AG09319 (cell line): ENCODE results near the gene SIPA1L3.

Experiments
- DNase-seq: peaks from one replicate; pipeline ENCODE4 v3.0.0-alpha.2; 2010; ENCODE audit warnings: low read depth; ENCODE audit errors: extremely low read depth
- TF ChIP-seq, protein P1 (sequence below): IDR thresholded peaks from 2 replicates; pipeline ENCODE4 v1.5.1; 2011; ENCODE audit warnings: low read depth, mild to moderate bottlenecking, inconsistent platforms, low read length, moderate library complexity

SIPA1L3 gene

DNA sequence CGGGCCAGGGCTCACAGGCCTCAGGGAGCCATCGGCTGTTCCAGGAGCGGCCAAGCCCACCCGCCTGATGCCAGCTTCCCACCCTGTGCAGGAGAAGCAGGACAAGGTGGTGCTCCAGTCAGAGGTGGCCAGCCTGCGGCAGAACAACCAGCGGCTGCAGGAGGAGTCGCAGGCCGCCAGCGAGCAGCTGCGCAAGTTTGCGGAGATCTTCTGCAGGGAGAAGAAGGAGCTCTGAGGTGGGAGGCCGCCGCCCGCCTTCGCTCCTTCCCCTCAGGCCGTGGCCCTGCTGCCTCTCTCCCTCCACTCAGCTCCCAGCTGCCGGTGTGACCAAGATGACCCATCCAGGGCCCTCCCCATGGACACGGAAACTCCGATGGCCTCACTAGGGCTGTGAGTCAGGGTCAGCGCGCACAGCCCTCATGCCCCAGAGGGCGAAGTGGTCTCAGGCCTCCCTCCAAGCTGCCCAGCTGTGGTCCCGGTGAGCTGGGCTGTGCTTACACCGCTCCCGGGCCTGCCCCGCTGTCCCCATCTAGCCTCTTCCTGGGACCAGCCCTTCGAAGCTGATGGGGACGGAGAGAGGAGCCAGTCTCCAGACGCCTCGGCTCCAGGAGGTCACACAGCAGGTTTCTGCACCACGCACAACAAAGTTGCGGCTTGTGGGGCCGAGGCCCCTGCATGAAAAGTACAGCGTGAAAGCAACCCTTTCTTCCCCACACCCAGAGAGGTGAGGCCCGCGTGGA is 299.2 kb downstream of the SIPA1L3 start:
- TF ChIP-seq, protein P1, sequence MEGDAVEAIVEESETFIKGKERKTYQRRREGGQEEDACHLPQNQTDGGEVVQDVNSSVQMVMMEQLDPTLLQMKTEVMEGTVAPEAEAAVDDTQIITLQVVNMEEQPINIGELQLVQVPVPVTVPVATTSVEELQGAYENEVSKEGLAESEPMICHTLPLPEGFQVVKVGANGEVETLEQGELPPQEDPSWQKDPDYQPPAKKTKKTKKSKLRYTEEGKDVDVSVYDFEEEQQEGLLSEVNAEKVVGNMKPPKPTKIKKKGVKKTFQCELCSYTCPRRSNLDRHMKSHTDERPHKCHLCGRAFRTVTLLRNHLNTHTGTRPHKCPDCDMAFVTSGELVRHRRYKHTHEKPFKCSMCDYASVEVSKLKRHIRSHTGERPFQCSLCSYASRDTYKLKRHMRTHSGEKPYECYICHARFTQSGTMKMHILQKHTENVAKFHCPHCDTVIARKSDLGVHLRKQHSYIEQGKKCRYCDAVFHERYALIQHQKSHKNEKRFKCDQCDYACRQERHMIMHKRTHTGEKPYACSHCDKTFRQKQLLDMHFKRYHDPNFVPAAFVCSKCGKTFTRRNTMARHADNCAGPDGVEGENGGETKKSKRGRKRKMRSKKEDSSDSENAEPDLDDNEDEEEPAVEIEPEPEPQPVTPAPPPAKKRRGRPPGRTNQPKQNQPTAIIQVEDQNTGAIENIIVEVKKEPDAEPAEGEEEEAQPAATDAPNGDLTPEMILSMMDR, result no peak
- no peak for DNase-seq

DNA sequence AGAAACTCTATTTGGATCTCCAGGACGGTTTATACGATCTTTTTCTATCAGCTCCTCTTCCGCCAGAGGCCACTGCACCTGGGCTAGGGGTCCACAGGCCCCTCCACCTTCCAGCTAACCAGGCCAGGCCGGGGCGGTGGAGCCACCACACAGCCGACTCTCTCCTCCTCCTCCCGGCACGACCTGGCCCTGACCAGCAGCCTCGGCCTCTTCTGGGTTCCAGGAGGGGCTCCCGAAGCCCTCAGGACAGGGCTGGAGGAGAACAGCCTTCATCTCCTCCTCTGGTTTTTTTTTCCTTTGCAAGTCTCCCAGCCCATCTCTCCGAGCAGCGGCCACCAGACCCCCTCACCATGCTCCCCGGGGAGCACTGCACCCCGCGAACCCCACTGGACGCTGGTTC is 299.9 kb downstream of the SIPA1L3 start:
- DNase-seq, result no peak
- TF ChIP-seq, protein P1, result no peak

DNA sequence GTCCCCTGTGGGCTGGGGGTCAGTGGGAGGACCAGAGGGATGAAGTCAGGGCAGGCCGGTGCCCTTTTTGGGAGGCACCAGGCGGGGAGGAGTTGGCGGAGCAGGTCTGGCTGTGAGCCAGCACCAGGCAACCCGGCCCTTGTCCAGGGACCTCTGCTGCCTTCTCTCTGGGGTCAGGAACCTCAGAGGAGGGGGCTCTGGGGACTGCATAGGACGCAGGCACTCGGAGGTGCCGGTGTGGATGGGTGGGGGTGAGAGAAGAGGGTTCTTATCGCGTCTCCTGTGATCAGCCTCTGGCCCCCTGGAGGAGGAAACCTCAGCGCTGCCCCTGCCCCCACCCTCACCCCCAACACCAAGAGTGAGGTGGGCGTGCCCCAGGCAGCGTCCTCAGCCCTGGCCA is 300.5 kb downstream of the SIPA1L3 start:
- no peak for DNase-seq
- TF ChIP-seq, protein P1, result no peak

DNA sequence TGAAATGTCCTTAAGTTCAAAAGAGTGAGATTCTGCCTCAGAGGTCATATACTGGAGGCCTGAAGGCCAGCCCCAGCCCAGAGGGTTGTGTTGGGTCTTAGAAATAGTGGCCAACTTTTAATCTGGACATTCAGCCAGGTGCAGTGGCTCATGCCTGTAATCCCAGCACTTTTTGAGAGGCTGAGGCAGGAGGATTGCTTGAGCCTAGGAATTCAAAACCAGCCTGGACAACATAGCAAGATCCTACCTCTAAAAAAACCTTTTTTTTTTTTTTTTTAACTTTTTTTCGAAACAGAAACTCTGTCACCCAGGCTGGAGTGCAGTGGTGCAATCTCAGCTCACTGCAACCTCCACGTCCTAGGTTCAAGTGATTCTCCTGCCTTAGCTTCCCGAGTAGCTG is 301.6 kb downstream of the SIPA1L3 start:
- no peak for DNase-seq
- TF ChIP-seq, protein P1, result no peak

DNA sequence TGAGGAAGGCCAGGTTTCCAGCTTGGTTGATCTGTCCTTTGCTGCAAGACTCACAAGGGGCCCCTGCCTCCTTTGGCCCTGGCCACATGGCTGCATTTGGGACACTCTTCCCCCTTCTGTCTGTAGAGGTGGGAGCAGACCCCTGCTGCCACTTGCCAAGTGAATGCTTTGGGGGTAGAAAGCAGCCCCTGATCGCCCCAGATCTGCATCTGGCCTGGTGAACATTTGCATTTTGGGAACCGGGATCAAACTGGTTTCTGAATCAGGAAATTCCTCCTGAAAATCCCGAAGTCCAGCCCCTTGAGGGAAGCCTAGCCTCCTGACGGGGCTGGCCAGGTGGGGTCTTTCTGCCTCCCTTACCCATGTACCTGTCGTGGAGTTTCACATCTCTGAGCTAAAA is 302.1 kb downstream of the SIPA1L3 start:
- no peak for DNase-seq
- TF ChIP-seq, protein P1, result no peak

DNA sequence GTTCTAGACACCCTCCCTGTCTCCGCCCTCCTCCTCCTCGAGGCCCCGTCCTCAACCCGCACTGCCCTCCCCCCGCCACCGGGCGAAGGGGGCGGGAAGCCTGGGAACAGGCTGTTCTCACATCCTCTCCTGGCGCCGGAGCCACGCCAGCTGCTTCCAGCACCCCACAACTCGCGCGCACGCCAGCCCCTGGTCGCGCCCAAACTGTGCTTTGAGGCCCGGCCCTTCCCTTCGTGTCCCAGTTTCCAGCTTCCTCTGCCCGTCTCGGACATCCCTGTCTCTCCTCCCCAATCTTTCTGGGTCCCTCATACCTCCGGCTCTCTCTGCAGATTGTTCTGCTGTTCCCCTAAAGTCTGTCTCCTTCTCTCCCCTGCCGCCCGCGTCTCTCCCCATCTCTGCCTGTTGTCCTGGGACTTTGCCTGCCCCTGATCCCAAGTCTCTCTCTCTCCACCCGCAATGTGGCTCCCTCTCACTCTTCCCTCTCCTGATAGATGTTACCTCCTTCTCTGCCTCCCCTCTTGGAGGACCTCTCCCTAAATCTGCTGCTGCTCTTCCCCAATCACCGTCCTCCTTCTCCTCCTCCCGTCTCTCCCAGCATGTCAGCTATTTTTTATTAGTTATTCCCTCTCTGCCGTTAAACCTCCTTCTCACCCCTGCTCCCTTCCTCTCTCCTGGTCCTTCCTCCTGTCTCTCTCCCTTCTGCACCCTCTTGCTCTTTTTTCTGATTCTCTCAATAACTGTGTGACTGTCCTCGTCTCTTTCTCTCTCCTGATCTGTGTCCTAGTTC is 302.9 kb downstream of the SIPA1L3 start:
- no peak for DNase-seq
- TF ChIP-seq, protein P1, result no peak

DNA sequence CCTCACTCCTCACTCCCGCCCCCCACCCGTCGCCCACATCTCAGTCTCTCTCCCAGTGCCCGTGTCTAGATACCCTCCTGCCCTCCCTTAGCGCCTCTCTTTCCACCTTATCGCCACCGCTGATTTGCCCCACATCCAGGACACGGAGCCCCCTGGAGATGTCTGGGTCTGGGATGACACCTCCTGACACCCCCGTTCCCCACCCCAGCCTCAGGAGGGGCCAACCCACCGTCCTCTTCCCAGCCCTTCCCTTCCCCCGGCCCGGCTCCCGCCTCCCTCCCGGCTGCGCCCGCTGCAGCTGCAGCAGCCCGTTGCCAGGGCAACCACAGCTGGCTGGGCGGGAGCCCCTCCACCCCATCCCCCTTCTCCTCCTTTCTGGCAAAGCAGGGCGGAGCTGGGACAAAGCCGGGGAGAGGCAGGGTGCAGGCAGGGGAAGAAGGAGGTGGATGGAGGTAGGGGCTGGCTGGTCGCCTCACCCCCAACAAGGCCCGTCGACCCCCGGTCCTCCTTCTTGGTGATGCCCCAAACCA is 303.5 kb downstream of the SIPA1L3 start:
- no peak for DNase-seq
- TF ChIP-seq, protein P1, result no peak
